NK-92 (cell line): ENCODE data around the gene GLIS1.

Experiments used
- DNase-seq: peaks from one replicate; lab custom pipeline; 2025; ENCODE audit not compliant: unreplicated experiment; lab: John Stamatoyannopoulos, UW

GLIS1 gene

DNA sequence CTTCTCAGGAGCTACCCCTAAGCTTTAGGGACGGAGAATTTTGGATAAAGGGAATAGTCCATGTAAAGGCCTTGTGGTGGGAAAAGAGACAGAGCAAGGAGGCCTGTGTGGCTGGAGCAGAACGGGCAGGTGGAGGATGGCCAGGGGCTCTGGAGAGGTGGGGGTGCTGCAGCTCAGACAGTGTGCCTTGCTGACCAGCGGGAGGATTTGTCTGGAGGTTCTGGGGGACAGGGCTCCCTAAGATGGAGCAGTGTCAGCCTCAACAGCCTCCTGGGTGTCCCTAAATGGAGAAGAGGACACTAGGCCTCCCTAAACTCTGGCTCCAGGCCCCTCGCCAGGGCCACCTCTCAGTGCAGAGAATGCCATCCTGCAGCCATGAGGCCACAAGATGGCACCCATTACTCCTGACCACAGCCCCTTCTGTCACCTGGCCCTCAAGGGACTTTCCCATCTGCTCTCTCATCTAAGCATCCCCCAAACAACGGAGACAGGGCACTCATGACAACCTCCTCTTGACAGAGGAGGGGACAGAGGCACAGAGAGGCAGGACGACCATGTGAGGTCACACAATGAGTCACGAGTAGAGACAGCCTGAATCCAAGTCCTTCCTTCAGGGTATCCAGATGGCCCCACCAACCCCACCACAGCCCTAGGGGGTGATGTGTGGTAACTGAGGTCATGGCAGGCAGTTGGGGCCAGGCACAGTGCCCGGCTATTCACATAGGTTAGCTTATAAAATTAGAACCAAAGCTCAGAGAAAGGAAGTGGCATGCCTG, 185.0 kb downstream of the GLIS1 start:
- DNase-seq = no peak

DNA sequence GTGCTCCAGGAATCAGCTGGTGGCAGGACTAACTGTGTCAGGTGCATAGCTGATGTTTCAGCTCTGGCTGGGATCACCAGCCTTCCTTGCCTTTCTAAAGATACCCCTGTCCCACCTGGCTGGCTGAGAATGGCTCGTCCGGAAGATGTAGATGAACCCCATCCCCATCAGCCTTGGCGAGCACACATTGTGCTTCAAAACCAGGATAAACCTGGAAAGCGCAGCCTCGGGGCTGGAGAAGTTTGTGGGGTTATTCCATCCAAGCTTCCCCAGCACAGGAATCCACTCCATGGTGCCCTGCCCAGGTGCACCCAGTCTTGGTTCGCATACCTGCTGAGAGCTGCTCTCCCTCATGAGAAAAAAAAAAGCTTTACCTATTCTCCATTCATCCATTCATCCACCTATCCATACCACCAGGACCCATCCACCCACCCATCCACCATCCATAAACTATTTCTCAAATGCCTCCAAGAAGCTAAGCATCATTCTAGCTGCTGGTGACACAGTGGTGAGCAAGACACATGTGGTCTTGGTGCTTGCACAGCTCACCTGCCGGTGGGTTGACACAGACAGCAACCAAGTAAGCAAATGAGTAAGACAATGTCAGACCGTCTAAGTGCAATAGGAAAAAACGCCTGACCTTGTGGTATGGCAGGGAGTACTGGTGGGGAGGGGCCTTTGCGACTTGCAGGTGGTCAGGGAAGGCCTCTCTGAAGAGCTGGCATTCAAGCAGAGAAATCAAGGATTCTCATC, 185.8 kb downstream of the GLIS1 start:
- no peak for DNase-seq

DNA sequence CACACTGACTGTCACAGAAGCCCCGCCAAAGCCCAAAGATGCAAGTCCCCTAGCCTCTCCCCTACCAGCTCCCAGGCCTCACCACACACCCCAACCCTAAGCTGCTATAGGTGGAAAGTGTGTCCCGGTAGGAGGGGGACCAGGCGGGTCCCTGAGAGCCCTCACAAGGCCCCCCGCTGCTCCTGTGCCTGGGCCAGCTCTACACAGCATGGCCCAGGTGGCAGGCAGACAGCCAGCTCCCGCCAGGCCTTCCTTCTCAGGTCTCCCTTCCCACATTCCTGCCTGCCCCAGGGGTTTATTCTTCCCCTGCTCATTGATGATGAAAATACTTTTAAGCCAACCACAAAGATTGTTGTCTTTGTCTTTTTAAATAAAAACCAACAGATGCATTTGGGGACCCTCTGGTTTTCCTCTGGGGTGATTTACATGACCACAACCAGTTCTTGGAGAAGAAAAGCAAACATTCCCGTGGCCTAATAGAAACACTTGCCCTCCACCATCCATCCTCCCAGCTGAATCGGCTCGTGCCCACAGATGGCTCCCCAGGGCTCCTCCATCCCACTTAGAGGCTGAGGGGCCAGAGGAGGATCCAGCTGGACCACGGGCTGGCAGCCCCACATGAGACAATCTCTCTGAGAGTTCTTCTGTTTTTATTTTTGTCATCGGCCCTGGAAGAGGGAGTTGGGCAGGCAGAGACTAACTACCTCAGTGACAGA, 186.7 kb downstream of the GLIS1 start:
- DNase-seq = no peak

DNA sequence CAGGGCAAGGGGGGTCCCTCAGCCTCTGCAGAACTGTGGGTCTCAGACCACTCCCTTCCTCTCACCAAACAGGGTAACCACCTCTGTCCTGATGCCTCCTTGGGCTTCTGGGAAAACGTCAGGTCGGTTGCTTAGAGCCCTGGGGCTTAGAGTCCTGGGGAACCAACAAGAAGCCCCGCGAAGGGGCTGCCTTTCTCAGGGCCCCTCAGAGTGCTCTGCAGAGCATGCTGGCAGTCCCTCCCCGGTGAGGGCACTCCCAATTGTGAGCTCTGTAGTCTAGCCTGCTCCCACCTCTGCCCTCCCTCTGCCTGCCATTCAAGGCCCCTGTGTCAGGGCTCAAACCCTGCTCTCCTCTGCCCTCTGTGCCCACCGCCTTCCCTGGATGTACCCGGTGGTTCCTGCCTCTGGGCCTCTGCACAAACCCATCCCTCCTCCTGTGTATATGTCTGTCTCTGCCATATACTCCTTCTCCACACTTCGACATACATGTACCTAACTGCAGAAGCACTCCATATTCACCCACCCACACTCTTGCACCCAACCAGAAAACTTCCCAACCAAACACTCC, 187.5 kb downstream of the GLIS1 start:
- no peak for DNase-seq

DNA sequence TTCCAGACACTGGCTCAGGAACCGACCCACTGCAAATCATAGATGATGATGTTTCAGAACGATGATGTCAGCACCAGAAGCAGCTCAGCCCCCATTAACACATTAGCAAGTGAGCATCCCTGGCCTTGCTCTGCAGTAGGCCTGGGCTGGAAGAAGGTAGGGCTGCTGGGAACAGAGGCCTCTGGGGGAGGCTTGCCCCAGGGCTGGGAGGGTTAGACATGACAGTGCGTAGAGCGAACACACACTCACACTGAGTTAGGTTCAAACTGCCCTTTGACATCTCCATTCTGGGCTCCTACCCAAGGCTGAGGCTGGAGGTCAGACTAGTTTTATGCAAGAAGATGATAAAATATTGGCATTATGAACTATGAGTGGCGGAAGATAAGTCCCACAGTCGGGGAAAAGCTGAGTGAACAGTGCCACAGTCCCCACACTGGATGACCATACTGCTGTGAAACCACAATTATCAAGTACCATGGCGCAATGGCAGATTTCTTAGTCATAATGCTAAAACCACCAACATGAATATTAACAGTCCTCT, 188.7 kb downstream of the GLIS1 start:
- DNase-seq = no peak

DNA sequence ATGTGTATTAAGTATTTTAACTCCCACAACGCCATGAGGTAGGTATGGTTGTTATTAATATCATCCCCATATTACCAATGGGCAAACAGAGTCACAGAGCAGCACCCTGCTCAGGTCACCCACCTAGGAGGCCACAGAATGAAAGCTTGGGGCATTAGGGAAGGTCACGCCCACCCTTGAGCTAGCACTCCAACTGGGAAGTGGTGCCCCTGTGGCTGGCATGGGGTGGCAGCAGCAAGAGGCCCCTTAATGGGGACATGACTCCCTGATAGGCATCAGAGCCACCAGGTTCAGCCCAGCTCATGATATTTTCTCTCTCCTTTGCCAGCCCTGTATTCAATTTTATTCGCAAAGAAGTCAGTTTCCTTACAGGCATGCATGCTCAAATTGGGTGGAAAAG, 189.2 kb downstream of the GLIS1 start:
- no peak for DNase-seq

DNA sequence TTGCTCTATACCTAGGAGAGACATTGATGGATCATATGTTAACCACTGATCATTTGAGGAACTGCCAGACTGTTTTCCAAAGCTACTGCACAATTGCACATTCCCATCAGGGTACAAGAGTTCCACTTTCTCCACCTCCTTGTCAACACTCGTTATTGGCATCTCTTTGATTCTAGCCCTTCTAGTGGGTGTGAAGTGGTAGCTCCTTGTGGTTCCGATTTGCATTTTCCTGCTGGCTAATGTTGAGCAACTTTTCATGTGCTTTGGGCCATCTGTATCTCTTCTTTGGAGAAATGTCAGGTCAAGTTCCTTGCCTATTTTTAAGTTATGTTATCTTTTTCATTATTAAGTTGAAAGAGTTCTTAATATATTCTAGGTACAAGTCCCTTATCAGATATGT, 189.7 kb downstream of the GLIS1 start:
- no peak for DNase-seq

DNA sequence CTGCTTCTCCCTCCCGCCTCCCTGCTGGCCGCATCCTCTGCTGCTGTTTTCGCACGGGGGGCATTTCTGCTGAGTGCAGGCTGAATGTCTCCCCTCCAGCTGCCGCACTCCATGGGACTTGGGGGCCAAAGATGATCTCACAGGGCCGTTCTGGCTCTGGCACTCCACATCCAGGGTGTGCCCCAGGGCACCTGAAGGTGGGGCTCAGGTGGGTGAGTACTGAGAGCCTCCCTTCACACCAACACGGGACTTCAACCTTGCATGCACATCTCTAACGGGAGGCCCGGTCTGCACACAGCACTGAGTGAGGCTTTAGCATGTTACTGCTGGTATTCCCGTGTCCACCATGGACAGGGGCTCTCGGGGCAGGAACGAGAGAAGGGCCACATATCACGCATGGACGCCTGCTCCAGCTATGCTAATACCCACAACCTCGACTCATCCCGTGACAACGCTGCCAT, 190.9 kb downstream of the GLIS1 start:
- DNase-seq = no peak

DNA sequence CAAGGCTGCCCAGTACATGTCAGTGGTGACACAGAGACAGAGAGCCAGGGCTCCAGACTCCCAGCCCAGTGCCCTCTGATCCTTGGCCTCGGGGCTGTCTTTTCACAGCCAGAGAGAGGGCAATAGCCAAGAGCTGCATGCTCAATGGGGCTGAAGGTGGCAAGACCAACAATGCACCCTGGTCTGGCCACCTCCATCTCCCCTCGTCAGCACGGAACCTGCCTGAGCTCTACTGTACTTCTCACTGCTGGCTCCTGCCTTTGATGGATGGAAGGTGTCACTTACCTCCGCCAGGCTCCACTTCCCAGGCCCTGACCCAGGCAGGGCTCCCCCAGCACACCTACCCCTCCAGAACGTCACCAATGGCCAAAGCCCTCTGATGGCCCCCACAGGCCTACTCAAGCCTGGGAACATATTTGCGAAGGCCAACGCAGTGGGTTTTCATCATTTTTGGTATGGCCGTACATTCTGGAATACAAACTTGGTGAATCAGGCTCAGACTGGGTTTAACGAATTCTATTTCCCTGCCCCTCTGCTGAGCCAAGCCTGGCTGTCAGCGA, 191.7 kb downstream of the GLIS1 start:
- no peak for DNase-seq

DNA sequence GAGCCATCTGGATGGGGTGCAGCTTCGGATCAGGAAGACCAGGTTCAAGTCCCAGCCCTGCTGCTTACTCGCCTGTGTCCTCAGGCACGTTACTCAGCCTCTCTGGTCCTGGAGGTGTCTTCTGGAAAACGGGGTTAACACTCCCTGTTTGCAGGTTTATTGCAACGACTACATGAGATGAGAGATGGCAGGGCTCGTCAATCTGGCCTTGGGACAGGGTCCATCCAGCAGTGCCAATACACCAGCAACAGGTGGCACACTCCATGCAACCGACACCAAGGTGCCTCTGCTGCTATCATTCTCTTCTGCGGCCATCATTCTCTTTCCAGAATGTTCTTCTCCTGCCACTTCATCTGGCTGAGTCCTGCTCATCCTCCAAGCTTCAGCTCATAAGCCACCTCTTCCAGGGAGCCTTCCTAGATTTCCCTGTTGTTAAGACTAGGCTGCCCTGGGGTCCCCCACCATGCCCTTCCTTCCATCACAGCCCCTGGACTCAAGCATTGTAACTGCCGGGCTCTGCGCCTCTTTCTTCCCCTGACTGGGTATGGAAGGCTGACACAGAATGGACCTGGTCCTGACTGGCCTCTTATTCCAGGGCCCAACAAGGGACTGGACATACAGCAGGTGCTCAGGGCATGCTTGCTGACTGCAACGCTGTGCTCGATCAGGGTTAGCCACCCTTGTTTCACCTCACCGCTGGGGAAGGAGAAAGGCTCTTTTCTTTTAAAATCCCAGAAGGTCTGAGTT, 192.4 kb downstream of the GLIS1 start:
- no peak for DNase-seq

DNA sequence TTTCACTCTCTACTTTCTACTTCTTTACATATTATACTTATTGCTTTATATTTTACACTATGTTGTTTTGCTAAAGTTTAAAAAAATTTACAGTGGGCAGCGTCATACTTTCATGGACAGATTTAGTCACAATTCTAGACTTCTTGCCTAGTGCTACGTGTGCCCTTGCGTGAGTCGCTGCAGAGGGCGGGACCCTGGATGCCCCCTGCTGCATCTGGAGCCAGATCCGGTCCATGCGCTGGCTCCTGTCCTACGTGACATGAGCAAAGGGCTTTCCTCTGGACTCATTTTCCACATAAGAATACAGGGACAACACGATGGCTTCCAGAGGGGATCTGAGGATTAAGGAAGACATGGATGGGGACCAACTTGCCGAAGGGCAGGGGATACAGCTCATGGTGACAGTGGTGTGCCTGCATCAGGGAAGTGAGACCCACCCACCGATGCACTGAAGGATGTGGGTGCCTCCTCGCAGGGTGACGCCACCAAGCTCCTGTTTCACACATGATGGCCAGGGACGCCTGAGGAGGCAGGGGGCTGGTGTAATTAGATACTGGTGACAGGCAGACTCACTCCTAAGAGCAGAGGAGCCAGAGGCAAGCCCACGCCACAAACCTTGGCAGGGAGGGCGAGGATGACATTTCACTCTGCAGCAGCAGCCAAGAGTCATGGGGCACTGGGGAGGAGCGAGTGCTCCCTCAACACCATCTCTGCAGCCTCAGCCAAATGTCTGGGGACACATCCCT, 193.1 kb downstream of the GLIS1 start:
- DNase-seq = no peak

DNA sequence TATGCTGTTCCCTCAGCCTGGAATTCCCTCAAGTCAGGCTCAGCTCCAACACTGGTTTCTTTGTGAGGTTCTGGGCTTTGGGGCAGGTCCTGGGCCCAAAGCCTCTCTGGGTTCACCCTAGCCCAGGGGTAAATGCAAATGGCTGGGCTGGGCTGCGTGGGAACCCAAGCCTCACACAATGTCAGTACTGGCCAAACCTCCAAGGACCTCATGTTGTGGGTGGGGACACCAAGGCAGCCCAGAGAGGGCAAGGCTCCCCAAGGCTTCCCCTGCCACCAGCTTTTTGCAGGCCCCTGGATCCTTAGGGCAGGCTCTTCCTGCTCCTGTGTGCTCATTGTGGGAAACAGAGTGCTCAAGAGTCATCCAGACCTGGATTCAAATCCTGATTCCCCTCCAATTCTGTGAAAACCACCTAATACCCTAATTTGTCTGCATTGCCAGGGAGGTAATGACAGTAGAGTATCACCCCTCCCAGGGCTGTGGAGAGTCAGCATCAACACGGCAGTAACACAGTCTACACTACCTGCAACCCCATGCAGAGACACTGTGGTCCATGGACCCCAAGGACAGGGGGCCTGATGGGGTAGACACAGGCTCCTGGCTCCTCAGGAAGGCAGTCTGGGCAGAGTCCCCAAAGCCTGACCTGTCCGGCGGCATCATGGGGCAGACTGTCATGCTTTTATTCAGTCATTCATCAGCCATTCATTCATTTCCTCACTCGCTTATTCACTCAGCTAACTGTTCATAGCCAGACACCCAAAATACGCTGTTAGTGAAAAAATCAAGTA, 194.0 kb downstream of the GLIS1 start:
- no peak for DNase-seq

DNA sequence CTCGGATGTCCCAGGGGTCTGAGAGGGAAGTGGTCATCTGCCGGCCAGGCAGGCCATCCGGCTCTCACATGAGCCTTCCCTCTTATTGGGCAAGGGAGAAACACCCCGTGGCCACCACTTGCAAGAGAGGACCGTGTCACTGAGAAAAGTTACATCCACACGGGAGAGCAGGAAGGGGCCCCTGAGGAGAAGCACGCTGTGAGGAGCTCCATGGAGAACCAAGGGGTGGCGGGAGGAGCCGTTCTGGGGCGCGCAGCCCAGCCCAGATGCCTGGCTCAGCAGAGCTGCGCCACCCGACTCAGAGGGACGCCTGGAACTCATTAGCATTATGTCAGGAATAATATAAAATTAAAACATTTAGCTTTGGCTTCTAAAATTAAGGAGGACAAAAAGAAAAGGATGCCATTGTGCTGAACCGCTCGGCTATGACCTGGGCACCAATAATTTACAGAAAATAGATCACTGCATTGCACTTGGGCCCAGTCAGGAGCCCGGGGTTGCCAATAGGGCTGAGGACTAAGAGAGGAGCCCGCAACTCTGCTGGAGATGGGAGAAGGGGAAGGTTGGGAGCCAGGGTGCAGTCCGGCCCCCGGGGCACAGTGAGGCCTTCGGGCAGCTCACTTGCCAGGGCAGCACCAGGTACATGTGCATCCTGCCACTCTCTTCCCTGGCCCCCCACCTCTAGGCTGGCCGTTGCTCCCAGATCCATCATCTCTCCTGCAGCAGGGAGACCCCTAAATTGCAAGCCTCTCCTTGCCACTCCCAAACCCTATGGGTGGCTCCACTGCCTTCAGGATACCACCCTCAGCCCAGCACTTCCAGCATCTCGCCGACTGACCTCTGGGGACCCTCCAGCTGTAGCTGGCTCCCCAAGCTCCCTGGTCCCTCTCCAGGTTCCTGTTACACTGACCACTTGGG, 194.9 kb downstream of the GLIS1 start:
- no peak for DNase-seq

DNA sequence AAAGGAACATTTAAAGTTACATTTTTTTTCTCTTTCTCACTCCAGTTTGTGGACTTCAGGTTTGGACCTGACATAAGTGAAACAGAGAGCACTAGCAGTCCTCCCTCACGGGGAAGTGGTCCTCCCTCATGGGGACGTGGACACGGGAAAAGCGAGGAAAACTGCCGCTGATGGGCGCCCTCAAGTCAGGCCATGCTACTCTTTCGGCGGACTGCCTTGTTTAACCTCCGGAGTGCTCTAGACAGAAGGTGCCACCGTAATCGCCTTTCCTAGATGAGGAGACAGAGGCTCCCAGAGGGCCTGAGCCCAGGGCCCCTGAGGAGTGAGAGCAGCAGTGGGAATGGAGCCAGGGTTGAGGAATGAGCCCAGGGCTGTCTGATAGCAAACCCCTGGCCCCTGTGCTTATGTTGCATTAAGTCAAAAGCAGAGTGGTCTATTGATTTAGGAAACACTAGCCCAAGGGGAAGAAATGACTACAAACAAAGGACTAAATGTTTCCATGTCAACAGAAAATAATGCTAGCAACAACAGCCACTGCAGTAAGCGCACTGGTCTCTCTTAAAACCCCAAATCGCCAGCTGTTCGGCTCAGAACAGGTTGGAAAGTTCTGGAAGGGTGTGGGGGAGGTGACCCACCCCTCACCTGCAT, 195.7 kb downstream of the GLIS1 start:
- DNase-seq = no peak

DNA sequence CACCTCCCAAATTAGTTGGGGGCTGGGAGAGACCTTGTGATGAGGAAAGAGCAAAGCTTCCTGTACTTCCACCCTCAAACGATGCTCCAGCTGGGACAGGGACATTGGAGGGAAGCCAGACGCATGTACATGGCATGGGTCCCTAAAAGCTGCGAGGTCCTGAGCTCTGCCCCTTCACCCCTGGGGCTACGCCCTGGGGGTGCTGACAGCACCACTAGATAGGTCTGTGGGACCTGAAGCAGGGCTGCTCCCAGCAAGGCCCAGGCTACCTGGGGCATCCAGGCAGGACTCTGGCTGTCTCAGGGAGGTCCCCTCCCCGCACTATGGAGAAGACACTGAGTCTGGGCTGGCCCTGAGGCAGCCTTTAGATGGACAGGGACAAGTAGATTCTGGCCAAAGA, 196.4 kb downstream of the GLIS1 start:
- no peak for DNase-seq

DNA sequence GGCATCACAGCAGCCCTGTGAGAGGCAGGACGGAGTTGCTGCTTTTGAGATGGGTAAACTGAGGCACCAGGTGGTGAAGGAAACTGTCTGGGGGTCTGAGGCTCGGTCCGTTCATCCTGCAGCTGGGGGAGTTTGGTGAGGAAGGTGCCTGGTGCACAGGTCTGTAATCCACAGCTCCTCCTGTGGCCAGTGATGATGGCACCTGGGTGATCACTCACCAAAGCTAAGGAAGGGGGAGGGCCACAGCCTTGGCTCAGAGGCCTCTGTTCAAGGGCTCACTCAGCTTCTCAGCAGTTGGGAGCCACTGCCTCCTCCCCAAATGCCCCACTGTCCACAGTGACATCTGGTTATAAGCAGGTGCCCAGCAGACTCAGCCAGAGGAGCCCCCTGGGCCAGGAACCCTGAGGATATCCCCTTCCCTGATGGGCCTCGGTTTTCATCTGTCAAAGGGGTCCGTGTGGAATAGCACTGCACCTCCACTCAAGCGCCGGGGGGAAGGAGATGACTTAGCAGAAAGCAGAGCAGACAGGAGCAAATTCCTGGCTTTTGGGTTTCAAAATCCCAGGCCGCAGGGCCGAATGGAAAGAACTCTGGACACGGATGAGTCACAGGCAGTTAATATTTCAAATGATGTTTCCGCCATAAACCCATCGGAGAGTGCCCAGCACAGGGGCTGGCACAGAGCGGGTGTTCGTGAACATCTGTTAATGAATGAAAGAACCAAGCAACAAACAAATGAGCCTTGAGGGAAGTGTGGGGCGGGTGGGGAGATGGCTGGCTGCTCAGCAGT, 197.0 kb downstream of the GLIS1 start:
- DNase-seq = no peak
